Measurements from ENCODE around the gene RNF138.
"Not testable (repeated sequence)": the region's sequence is repeated elsewhere in the genome, so short reads cannot be mapped to it uniquely, and the experiment has no call there.

The RNF138 gene

GRCh38 chr18:32174719-32175118, 83.0 kb downstream of the RNF138 start:
- DNase-seq (ENCODE audit: low read depth, low spot score): no peak

DNA sequence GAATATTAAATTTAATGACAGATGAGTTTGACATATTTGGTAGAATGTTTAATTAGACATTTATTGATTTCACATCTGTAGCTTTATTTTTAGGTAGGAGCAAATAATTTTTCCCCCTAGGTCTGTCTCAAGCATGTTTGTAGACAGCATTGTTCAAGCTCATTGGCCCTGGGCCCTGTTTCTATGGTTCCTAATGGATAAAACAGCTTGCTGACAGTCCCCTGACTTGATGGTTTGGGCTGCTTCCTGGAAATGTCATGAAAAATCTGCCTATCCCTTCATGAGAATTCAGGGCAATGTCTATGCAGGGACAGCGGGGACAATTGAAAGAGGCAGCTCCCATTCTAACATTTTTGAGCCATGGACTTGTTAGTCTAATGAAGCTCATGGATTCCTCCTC, 83.6 kb downstream of the RNF138 start:
- DNase-seq (ENCODE audit: low read depth, low spot score): no peak

DNA sequence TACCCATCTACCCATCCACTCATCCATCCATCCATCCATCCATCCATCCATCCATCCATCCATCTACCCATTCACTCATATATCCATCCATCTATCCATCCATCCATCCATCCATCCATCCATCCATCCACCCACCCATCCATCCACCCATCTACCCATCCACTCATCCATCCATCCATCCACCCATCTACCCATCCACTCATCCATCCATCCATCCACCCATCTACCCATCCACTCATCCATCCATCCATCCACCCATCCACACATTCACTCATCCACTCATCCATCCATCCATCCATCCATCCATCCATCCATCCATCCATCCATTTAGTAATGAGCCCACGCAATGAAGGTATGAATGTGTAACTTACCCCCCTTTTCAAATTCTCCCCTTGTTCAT, 85.1 kb downstream of the RNF138 start:
- not testable (repeated sequence) for DNase-seq (ENCODE audit: low read depth, low spot score)

- DNase-seq (ENCODE audit: low read depth, low spot score): no peak
Measured at GRCh38 chr18:32177530-32177929, 85.9 kb downstream of the RNF138 start.
